ENCODE results near the gene MLLT6.

MLLT6 gene

DNA sequence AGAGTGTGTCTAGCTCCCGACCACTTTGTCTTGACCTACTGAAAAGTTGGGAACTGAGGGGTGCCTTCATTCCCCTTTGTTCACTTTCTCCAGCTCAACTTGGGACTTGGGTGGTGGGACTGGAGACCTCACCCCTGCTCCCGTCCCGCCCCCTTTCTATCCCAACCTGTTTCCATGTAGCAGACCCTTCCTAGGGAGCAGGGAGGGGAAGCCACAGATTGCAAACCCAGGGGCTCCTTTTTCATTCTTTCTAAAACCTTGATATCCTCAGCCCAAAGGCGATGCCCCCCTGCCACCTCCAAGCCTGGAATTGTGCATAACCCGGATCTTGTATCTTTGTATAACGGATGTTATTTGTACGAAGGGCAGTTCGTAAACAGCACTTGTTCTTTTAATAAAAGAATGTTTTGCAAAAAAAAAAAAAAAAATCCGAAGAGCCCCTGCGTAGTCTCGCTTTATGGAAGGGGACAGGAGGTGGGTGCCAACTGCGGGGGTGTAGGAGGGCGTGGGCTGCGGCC is 24.4 kb downstream of the MLLT6 start:
- no peak for DNase-seq

DNA sequence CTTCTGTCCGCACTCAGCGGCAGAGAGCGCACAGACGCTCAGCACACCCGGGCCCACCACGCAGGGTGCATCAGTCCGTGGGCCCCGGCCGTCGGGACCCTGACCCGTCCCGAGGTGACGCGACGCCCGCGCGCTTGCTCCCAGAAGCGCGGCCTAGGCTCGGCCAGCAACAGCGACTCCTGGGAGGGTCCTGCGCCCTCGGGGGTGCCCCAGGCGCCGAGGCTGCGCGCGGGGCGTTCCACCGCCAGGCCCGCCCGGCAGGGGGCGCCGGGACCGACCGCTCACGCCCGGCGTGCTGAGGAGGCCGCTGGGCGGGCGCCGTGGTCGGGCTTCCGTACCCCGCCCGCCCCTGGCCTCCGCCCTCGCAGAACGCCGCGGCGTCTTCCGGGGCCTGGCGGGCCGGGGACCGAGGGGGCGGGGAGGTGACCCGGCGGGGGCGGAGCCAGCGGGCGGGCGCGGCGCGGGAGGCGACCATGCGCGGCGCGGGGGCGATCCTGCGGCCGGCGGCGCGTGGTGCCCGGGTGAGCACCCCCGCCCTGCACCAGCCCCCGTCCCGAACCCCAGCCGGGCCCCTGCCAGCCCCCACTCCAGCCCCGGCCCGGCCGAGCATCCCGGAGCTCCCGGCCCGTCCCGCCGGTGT is 24.9 kb downstream of the MLLT6 start, which contains the start of gene CISD3:
Gene CISD3 (plus strand): TSS at position 456 of the 640 bp plus-strand sequence. CDS start 18 bp downstream, at position 474.
- peak; percentile 74 for DNase-seq

DNA sequence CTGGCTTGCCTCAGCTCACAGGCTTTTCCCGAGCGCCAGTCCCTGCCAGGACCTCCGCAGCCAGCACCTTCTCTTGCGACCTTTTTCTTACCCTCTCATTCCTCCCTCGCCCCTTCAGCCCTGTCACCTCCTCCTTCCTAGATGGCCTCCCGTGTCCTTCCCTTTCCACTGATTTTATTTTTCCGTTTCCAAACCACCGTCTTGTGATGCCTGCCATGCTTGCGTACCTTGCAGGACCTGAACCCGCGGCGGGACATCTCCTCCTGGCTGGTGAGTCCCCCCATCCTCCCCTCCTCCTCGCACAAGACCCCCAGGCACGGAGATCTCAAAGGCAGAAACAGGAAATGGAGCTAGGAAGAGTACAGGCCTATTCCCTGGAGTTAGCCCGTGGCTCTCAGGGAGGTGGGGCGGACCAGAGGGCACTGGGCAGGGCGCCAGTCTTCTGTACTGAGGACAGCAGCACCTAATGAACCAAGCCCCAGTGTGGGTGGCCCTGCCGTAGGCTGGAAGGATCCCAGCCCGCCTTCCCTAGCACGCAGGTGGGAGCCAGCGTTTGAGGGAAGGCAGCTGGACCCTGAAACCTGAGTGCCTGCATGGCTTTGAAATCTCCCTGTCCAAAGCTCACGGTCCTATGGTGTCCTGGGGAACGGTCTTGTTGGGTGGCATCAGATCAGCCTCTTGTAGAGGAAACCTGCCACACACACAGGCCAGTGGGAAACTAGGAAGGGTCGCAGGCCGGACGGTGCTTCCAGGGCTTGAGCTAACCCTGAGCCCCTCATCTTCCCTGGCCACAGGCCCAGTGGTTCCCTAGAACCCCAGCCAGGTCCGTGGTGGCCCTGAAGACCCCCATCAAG is 25.7 kb downstream of the MLLT6 start:
- peak; percentile 71 for DNase-seq

DNA sequence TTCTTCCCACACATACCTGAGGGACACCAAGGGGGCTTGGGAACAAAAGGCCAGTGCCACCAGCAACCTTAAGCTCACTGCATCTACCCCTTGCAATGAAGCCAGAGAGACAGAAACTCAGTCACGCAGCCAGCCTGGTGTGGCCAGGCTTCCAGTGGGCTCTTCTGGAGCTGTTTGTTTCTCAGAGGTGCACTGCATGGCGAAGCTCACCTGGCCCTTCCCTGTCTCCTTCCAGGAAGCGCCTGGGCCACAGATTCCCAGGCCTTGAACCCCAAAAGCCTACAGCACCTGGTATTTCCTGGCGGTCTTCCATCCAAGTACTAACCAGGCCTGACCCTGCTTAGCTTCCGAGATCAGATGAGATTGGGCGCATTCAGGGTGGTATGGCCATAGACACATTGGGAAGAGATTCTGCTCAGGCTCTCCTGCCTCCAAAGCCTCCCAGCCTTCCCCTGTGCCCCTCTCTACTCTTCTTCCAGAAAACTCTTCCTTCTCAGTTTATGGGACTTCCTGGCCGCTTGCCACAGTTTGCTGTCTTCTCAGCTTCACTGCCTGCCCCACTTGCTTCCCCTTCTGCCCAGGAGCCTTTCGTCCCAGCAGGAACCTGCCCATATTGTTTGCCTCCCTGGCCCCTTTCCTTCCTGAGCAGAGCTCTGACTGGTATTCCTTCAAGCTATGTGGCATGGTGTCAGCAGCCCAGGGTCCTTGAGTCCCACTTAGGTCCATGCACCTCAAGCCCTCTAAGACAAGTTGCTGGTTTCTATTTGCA is 26.6 kb downstream of the MLLT6 start:
- no peak for DNase-seq

DNA sequence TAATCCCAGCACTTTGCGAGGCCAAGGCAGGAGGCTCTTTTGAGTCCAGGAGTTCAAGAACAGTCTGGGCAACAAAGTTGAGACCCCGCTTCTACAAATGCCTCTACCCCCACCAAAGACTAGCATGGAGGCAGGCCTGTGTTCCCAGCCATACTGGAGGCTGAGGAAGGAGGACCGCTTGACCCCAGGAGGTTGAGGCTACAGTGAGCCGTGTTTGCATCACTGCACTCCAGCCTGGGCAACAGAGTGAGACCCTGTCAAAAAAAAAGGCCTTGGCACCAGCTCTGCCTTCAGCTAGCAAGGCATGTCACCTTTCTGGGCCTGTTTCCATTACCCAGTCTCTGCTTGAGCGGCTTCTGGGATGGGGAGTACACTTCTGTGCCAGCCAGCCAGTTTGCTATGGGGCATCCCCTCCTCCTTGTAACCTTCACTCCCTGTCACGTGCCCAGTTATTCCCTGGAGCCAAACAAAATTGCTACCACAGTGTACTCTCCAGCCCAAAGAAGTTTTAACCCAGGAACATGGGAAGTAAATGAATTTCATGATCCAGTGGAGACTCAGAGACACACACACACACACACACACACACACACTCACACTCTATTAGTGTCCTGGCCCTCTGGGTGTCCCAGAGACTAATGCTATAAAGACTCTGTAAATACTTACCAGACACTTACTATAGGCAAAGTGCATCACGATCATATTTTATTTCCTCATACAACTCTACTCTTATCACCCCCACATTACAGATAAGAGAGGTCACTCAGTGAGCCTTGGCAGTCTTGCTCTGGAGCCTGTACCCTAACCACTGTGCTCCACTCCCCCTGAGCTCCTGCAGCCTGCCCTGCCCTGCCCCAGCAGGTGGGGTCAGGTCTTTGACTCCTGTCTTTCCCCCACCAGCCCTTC is 27.6 kb downstream of the MLLT6 start:
- no peak for DNase-seq

DNA sequence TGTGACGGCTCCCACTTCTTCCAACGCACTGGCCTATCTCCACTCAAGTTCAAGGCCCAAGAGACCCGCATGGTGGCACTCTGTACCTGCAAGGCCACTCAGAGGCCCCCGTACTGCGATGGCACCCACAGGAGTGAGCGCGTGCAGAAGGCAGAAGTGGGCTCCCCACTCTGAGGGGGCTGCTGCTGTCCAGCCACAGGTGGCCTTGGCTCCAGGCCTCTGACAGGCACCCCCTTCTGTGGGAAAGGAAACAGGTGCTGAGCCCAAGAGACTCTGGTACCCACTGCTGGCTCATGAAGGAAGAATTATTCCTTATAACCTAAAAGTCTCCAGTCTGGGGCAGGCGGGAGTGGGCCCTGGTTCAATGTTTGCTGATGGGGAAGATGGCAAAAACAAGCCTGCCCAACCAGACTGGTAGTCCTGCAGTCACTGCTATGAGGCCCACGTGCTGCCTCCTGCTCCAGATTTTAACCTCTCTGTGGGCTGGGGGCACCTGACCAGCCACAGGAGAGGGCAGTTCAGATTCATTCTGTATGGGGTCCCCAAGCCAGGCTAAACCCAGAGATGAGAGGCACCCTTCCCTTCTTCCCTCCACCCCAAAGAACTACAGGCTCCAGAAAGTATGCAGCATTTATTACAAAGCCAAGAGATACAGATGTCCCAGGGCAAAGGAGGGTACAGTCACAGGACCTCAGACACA is 28.4 kb downstream of the MLLT6 start:
- no peak for DNase-seq

DNA sequence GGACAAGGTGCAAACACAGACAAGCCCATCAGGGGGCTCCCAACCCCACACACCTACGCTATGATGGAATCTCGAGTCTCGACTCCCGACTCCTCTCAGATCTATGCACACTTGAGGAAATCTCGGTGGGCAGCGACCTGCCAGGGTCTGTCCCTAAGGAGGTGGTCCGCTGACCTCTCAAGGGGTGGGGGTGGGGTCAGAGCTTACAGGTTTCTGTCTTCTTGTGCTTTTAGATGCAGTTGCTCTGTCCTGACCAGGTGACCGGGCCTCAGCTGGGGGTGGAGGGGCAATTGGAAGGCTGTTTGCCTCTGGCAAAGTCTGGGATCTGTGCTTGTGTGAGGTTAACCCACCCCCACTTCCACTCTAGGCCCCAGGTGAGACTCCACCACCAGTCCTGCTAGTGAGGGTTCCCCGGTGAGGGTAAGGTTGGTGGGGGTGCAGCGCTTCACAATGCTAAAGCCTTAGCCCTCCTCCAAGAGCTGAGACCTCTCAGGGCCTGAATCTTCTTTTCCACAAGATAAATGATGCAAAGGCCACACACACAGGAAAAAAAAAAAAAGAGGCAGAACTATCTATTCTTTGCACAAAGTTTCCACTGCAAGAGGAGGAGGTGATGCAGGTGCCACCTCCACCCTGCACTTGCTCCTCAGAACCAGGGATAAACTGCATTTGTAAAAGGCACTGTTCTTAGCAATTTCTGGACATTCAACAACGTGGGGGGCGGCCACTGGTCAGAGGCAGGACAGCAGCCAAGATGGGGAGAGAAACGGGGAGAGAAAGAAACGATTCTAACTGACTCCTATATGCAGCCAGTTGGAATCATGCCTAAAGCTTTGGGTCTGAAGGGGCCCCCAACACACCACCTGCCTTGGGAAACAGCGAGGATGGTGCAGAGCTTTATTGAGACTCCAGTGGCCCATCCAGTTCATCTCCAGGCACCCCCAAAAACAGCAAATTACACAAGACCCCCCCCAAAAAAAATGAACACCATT is 29.2 kb downstream of the MLLT6 start:
- no peak for DNase-seq

DNA sequence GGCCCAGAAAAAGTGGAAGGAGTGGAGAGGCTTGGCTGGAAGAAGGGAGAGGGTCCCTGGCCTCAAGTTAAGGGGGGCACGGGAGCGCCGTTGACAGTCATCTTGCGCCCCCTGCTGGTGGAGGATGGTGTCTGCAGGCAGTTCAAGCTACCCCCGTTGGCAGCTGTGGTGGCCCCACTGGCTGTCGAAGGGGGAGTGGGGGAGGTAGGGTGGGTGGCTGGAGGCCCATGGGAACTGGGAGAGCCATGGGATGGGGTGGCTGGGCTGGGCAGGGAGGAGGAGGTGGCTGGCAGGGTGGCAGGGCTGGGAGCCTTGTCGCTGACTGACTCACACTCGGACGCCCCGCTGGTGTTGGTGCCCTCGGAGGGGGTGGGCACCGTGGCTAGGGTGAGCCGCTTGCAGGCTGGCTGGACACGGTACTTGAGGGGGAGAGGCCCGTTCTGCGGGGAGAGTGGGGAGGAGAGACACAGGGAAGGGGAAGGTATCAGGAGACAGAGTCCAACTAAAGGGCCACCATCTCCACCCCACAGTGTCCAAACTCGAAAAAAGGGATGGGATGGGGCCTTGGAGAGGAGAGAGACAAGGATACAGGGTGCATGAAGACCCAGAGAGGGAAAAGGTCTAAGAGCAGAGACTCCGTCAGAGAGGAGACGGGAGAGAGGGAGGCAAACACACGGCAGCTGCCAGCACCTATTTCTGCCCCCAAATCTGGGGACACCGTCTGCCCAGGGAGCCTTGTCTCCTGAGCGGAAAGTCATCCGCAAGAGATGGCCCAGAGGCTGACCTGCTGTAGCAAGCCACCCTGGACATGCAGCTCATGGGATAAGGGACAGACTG is 30.3 kb downstream of the MLLT6 start:
- DNase-seq: peak; percentile 9

DNA sequence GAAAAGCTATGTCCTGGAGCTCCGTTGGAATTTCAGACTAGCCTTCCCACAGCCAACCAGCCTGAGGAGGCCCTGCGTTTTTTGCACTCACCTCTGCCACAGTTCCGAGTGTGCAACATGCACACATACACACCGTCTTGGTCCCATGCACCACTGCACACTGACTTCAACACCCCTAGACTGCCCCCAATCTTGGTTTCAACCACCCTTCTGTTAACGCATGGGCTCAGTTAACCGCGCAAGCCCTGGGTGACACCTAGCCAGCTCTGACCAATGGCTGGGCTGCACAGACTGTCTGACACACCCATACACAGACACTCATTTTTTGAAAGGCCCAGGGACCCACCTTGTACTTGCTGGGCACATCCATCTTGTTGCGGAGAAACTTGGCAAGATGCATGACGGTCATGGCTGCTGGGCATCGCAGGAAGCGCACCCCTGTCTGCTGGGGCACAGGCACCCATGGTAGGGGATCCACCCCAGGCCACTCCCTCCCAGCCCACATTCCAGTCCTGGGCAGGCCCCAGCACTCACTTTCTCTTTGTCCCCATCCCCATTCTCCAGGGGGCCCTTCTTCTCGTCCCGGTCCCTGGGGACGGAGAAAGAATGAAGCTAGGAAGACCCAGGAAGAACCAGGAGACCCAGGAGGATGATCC is 33.1 kb downstream of the MLLT6 start:
- DNase-seq: no peak

DNA sequence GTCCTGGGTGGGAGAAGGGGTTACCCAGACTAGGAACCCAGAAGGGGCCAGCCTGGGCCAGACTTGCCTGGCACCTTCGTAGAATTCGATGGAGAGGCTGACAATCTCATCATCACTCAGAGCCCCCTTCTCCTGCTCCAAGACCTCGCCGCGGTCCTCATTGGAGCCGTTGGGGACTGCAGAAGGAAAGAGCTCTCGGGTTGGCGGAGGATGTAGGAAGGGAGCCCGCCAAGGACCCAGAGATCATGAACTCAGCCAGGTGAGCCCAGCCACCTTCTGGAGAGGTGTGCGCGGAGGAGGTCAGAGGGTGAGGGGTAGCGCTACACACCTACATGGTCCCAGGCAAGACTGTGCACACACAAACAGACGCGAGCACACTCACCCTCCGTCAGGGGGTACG is 33.6 kb downstream of the MLLT6 start:
- DNase-seq: no peak

DNA sequence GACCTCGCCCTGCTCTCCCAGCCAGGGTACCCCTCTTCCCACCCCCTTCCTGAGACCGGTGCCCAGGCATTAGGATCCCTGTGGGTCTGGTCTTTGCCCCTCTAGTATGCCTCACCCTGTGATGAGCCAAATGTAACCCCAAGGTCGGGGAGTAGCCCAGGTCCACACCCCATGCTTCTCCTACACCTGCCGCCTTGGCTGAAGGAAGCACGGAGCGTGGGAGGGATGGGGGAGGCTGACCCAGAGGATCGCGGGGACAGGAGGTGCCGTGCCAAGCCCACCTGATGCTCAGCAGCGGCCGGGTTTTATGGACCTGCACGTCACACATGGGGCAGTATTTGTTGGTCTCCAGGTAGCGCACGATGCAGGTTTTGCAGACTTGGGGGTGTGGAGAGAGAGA is 34.2 kb downstream of the MLLT6 start:
- DNase-seq: no peak

DNA sequence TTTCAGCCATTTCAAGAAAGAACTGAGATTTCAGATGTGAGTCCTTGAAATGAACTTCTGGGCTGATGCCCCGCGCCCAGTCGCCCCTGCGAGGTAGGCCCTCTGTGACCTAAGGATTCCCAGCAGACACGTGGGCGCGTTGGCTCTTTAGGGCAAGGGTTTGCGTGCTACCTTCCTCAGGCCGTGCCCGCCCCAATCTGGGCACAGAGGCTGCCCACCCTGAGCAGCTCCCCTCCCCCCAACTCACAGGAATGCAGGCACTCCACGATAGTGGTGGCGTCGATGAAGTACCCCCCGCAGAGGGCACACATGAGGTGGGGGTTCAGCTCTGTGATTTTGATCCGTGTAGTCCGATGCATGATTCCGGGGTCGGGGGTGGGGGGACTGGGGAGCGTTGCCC is 35.0 kb downstream of the MLLT6 start:
- DNase-seq: no peak

DNA sequence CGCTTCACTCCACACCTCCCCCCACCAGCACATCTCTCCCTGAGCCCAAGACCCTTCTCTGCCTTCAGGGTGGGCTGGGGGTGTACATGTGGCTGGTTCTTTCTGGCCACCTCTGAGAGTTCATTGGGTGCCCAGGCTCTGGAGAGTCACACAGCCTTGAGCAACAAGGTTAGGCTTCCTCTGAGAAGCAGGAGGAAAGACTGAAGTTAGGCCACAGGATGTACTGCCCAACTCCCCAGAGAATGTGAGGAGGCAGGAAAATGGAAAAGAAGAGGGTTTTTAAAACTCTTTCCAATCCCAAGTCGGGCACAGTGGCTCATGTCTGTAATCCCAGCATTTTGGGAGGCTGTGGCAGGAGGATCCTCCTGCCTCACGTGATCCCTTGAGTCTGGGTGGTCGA is 35.7 kb downstream of the MLLT6 start:
- no peak for DNase-seq

DNA sequence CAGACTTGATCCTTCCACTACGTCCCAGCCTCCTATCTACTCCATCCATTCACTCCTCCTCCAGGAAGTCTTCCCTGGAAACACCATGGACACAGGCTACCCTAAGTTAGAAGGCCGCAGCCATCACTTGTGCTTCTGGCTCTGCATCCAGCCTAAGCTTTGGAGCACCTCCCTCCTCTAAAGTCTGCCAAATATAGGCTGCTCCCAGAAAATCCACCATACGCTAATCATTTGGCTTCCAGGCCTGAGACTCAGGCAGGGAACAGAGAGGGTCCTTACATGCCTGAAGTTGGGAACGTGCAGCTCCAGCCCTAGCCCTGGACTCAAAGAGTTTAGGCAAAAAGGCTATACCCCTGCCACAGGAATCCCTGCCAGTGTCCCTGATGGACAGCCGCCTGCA is 36.4 kb downstream of the MLLT6 start:
- DNase-seq: no peak

DNA sequence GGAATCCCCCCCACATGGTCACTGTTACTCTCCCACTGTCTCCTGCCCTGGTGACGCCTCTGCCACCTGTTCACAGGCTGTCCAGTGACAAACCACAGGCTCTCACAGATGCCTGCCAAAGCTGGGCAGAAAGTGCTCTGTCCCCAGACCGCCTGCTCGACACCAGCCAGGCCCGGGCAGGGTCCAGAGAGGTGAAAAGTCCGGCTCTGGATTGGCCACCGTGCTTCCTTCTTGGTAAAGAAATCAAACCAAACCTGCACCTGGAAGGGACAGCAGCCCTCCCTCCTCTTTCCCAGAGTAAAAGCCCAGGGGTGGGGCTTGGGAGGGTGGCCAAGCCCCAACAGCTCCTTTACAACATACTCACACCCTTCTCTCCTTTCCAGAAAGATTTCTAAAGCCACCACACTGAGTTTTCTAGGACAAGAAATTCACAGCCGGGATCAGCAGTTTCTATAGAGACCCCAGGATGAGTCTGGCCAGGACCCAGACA is 36.9 kb downstream of the MLLT6 start:
- no peak for DNase-seq

DNA sequence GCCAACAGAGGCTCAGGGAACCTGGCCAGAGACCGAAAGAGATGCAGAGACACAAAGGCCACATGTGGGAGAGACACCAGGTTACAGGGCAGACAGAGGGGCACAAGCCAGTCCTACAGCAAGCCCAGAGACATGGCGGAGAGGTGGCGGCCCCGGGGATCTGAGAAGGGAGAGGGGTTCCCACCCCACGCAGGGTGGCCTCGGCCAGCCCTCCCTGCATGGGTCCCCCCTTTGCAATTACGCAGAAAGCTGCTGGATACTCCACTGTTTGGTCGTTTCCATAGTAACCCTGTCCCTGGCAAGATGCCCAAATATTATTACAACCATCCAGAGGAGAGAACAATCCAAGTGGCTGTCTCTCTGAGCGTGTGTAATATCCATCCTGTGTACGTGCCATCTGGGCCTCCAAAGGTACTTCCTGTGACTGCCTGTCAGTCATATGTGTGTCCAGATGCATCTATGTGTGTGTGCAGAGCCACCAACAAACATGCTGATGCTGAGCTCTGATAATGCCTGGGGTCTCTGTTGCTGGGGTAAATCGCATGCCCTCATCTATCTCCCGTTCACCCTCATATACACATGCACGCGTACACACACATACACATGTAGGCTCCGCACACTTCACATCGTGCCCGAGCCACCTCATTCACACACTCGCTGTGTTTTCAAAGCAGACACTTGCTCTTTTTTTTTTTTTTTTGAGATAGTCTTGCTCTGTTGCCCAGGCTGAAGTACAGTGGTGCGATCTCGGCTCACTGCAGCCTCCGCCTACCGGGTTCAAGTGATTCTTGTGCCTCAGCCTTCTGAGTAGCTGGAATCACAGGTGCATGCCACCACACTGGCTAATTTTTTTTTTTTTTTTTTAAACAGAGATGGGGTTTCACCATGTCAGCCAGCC is 37.6 kb downstream of the MLLT6 start:
- peak; percentile 85 for DNase-seq

DNA sequence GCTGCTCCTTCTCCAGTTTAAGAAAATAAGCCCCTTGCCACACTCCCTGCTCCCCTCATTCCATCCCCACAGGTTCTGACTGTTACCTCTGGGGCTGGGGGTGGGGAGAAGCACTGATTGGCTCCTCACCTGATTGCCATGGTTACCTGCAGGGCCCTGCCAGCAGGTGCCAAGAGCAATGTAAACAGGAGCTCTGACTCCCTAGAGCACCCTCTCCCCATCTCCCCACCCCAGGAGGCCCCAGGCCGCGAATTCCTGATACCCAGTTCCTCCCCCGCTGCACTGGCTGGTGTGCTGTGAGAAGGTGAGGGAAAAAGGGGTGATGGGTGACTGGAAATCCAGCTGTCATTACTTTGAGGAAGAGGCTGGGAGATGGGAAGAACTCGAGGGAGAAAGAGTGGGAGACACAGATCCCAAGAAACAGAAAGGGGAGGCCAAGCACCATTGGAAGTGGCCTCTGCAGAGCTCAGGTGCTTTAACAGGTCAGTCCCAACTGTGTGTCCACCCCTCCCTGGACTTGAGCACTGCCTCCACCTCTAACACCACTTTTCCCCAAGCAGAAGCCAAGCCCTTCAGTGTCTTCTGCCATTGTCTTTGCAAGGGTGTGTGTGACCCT is 38.6 kb downstream of the MLLT6 start:
- peak; percentile 56 for DNase-seq

All from NCI-H1105 (cell line).